GM23338 (cell line): ENCODE results near the gene SNRNP27. TPM values are rescaled to one million over a fixed set of nuclear protein-coding genes. Genes with fewer than 3 reads are reported as not detected.
A peak's percentile ranks its signal among the peaks of the same experiment; 100 is the strongest.
"Not testable (repeated sequence)": the region's sequence is repeated elsewhere in the genome, so short reads cannot be mapped to it uniquely, and the experiment has no call there.

Source experiments
- ATAC-seq: fragments of 200-7000 bp; cut with Tn5 transposase; 3 replicates; pipeline ENCODE4 v1.9.1; 2020
- DNase-seq: peaks from one replicate; pipeline ENCODE4 v3.0.0-alpha.2; 2015; ENCODE audit warnings: low spot score
- H2AFZ ChIP-seq: fragments of 200-600 bp; sonication (generic); 2 replicates; pipeline ENCODE4 v1.8.0; 2016; ENCODE audit warnings: antibody characterized with exemption, mild to moderate bottlenecking, moderate library complexity
- H3F3A ChIP-seq: fragments of 200-600 bp; sonication (generic); replicated peaks from 2 replicates; pipeline ENCODE4 v1.8.0; 2017; ENCODE audit warnings: antibody characterized with exemption, mixed run types, low read depth
- H3K27ac ChIP-seq: fragments of 200-600 bp; sonication (generic); 2 replicates; pipeline ENCODE4 v1.6.1; 2016; ENCODE audit warnings: low read depth
- H3K27me3 ChIP-seq: fragments of 200-600 bp; sonication (generic); 2 replicates; pipeline ENCODE4 v1.8.0; 2016; ENCODE audit warnings: mild to moderate bottlenecking, mixed run types, moderate library complexity; ENCODE audit not compliant: insufficient read depth
- H3K36me3 ChIP-seq: fragments of 200-600 bp; sonication (generic); 2 replicates; pipeline ENCODE4 v1.8.0; 2016; ENCODE audit warnings: mild to moderate bottlenecking; ENCODE audit not compliant: insufficient read depth
- H3K4me1 ChIP-seq: fragments of 200-600 bp; sonication (generic); 2 replicates; pipeline ENCODE4 v1.8.0; 2016; ENCODE audit warnings: mild to moderate bottlenecking, moderate library complexity; ENCODE audit not compliant: insufficient read depth
- H3K4me2 ChIP-seq: fragments of 200-600 bp; sonication (generic); 2 replicates; pipeline ENCODE4 v1.7.1; 2017; ENCODE audit warnings: mixed run types
- H3K4me3 ChIP-seq: fragments of 200-600 bp; sonication (generic); 2 replicates; pipeline ENCODE4 v1.6.1; 2016; ENCODE audit warnings: mixed run types
- H3K79me2 ChIP-seq: fragments of 200-600 bp; sonication (generic); replicated peaks from 2 replicates; pipeline ENCODE4 v1.8.0; 2017; ENCODE audit warnings: mild to moderate bottlenecking; ENCODE audit not compliant: insufficient read depth
- H3K9me2 ChIP-seq: fragments of 200-600 bp; sonication (generic); 2 replicates; pipeline ENCODE4 v1.8.0; 2017; ENCODE audit not compliant: insufficient read depth
- H4K20me1 ChIP-seq: fragments of 200-600 bp; sonication (generic); replicated peaks from 2 replicates; pipeline ENCODE4 v1.8.0; 2017; ENCODE audit warnings: mild to moderate bottlenecking; ENCODE audit not compliant: insufficient read depth
- H3K27ac Mint-ChIP-seq: 2 replicates; pipeline ENCODE4 v1.8.0; 2020; ENCODE audit warnings: inconsistent platforms, mild to moderate bottlenecking, moderate library complexity, mixed read lengths
- H3K27me3 Mint-ChIP-seq: 3 replicates; pipeline ENCODE4 v1.8.0; 2022; ENCODE audit warnings: low read depth, mild to moderate bottlenecking, moderate library complexity, mixed read lengths, inconsistent platforms; ENCODE audit not compliant: insufficient read depth, poor library complexity
- H3K36me3 Mint-ChIP-seq: 3 replicates; pipeline ENCODE4 v1.8.0; 2021; ENCODE audit warnings: low read depth, mild to moderate bottlenecking, inconsistent platforms, moderate library complexity, mixed read lengths
- H3K4me1 Mint-ChIP-seq: 3 replicates; pipeline ENCODE4 v1.8.0; 2020; ENCODE audit warnings: mild to moderate bottlenecking, inconsistent platforms, mixed read lengths
- H3K4me3 Mint-ChIP-seq: 3 replicates; pipeline ENCODE4 v1.8.0; 2021; ENCODE audit warnings: moderate library complexity, mild to moderate bottlenecking, inconsistent platforms, mixed read lengths
- H3K9me3 Mint-ChIP-seq: 3 replicates; pipeline ENCODE4 v1.8.0; 2020; ENCODE audit warnings: moderate library complexity, mild to moderate bottlenecking, inconsistent platforms, mixed read lengths
- CREB1 ChIP-seq: fragments of 250-450 bp; sonication (Bioruptor Pico); IDR thresholded peaks from 2 replicates; pipeline ENCODE4 v1.5.0; 2020; ENCODE audit warnings: low read depth, mild to moderate bottlenecking, moderate library complexity
- EZH2 ChIP-seq: fragments of 200-600 bp; sonication (generic); IDR thresholded peaks from one replicate; pipeline ENCODE4 v1.8.0; 2017; ENCODE audit warnings: antibody characterized with exemption, mild to moderate bottlenecking, low read depth; ENCODE audit not compliant: unreplicated experiment
- EZH2phosphoT487 ChIP-seq: fragments of 200-600 bp; sonication (generic); IDR thresholded peaks from one replicate; pipeline ENCODE4 v1.8.1; 2018; ENCODE audit warnings: antibody characterized with exemption; ENCODE audit not compliant: unreplicated experiment
- ZNF331 ChIP-seq: fragments of 250-450 bp; sonication (Bioruptor Pico); IDR thresholded peaks from 2 replicates; pipeline ENCODE4 v1.5.0; 2020; ENCODE audit warnings: low read depth, mild to moderate bottlenecking, moderate library complexity
- polyA plus RNA-seq: library from polyadenylated mRNA; unstranded; fragments of >200 nt; fragmentation: Nextera tagmentation; extraction: Ambion mirVana; gene quantifications from 2 replicates; pipeline ENCODE4 v1.2.1, GENCODE V29; 2016
- total RNA-seq: library from RNA; depleted of rRNA; stranded (reverse); fragments of >200 nt; shearing (Covaris generic); gene quantifications from 2 replicates; pipeline ENCODE4 v1.2.3, GENCODE V29; 2014
- TF ChIP-seq, protein P1 (sequence below): fragments of 250-450 bp; sonication (Bioruptor Pico); IDR thresholded peaks from 2 replicates; pipeline ENCODE4 v1.5.0; 2020; ENCODE audit warnings: mild to moderate bottlenecking, moderate library complexity
- TF ChIP-seq, protein P2 (sequence below): IDR thresholded peaks from 2 replicates; pipeline ENCODE4 v1.6.1; 2016; ENCODE audit warnings: antibody characterized with exemption

The SNRNP27 gene
- total and polyA plus RNA-seq, 2 experiments from 2014 or later: 54.3 to 133 TPM

DNA sequence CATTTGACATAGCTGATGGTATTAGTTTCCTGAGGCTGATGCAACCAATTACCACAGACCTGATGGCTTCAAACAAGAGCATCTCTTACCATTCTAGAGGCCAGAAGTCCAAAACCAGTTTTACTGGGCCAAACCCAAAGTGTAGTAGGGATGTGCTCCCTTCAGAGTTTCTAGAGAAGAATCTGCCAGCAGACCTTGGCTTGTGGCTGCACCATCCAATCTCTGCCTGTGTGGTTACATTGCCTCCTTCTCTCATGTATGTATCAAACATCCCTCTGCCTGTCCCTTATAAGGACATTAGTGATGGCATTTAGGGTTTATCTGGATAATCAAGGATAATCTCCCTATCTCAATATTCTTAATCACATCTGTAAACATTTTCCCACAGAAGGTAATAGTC, 4.5 kb upstream of the SNRNP27 start (continued):
- TF ChIP-seq, protein P1, sequence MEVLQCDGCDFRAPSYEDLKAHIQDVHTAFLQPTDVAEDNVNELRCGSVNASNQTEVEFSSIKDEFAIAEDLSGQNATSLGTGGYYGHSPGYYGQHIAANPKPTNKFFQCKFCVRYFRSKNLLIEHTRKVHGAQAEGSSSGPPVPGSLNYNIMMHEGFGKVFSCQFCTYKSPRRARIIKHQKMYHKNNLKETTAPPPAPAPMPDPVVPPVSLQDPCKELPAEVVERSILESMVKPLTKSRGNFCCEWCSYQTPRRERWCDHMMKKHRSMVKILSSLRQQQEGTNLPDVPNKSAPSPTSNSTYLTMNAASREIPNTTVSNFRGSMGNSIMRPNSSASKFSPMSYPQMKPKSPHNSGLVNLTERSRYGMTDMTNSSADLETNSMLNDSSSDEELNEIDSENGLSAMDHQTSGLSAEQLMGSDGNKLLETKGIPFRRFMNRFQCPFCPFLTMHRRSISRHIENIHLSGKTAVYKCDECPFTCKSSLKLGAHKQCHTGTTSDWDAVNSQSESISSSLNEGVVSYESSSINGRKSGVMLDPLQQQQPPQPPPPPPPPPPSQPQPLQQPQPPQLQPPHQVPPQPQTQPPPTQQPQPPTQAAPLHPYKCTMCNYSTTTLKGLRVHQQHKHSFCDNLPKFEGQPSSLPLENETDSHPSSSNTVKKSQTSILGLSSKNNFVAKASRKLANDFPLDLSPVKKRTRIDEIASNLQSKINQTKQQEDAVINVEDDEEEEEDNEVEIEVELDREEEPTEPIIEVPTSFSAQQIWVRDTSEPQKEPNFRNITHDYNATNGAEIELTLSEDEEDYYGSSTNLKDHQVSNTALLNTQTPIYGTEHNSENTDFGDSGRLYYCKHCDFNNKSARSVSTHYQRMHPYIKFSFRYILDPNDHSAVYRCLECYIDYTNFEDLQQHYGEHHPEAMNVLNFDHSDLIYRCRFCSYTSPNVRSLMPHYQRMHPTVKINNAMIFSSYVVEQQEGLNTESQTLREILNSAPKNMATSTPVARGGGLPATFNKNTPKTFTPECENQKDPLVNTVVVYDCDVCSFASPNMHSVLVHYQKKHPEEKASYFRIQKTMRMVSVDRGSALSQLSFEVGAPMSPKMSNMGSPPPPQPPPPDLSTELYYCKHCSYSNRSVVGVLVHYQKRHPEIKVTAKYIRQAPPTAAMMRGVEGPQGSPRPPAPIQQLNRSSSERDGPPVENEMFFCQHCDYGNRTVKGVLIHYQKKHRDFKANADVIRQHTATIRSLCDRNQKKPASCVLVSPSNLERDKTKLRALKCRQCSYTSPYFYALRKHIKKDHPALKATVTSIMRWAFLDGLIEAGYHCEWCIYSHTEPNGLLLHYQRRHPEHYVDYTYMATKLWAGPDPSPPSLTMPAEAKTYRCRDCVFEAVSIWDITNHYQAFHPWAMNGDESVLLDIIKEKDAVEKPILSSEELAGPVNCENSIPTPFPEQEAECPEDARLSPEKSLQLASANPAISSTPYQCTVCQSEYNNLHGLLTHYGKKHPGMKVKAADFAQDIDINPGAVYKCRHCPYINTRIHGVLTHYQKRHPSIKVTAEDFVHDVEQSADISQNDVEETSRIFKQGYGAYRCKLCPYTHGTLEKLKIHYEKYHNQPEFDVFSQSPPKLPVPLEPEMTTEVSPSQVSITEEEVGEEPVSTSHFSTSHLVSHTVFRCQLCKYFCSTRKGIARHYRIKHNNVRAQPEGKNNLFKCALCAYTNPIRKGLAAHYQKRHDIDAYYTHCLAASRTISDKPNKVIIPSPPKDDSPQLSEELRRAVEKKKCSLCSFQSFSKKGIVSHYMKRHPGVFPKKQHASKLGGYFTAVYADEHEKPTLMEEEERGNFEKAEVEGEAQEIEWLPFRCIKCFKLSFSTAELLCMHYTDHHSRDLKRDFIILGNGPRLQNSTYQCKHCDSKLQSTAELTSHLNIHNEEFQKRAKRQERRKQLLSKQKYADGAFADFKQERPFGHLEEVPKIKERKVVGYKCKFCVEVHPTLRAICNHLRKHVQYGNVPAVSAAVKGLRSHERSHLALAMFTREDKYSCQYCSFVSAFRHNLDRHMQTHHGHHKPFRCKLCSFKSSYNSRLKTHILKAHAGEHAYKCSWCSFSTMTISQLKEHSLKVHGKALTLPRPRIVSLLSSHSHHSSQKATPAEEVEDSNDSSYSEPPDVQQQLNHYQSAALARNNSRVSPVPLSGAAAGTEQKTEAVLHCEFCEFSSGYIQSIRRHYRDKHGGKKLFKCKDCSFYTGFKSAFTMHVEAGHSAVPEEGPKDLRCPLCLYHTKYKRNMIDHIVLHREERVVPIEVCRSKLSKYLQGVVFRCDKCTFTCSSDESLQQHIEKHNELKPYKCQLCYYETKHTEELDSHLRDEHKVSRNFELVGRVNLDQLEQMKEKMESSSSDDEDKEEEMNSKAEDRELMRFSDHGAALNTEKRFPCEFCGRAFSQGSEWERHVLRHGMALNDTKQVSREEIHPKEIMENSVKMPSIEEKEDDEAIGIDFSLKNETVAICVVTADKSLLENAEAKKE: no peak
- TF ChIP-seq EZH2 (no peak), ZNF331 (CRISPR knock-in tag) (no peak), EZH2phosphoT487 (no peak)
- TF ChIP-seq, protein P2, sequence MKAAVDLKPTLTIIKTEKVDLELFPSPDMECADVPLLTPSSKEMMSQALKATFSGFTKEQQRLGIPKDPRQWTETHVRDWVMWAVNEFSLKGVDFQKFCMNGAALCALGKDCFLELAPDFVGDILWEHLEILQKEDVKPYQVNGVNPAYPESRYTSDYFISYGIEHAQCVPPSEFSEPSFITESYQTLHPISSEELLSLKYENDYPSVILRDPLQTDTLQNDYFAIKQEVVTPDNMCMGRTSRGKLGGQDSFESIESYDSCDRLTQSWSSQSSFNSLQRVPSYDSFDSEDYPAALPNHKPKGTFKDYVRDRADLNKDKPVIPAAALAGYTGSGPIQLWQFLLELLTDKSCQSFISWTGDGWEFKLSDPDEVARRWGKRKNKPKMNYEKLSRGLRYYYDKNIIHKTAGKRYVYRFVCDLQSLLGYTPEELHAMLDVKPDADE: no peak

DNA sequence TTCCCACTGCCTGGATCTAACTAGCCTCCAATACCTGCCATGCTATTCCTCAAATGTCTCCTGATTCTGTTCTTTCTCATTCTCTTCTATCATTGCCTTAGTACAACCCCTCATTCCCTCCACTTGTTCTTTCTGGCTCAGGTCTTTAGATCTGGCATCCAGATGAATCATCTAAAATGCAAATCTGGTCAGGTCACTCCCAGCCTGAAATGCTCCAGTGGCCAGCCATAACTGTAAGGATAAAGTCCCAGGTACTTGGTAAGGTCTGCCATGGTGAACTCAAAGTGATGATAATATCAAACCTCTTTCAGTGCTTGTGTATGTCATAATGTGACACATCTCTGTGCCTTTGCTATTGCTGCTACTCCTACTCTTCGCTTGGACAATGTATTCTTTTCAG, 2.9 kb upstream of the SNRNP27 start:
- Histone ChIP-seq H3K4me3 (no peak overlapping the region), H4K20me1 (no peaks in the 10 kb centered on the region; the same call in 1 of the 2 replicates), H3K4me1 (no peaks in the 10 kb centered on the region), H3K4me2 (no peak overlapping the region), H3K36me3 (no peaks in the 10 kb centered on the region; the same call in 1 of the 2 replicates), H3K27ac (no peak overlapping the region), H3K9me2 (no peaks in the 10 kb centered on the region; the same call in 1 of the 2 replicates), H3F3A (0 out of 2 replicates have a peak, but pooled peaks cover 1% of the 10 kb centered on the region), H3K27me3 (no peaks in the 10 kb centered on the region), H3K79me2 (peaks cover 20% of the 10 kb centered on the region), H2AFZ (no peak overlapping the region)
- ATAC-seq (no peak), DNase-seq (no peak)
- H3K4me3 Mint-ChIP-seq: no peak overlapping the region
- no peak overlapping the region for H3K27ac Mint-ChIP-seq
- peaks cover 6% of the 10 kb centered on the region; the same call in 2 of the 3 replicates for H3K36me3 Mint-ChIP-seq
- TF ChIP-seq CREB1 (CRISPR knock-in tag): no peak
- TF ChIP-seq ZNF331 (CRISPR knock-in tag): no peak
- H3K27me3 Mint-ChIP-seq: no peaks in the 10 kb centered on the region
- no peaks in the 10 kb centered on the region; the same call in 2 of the 3 replicates for H3K4me1 Mint-ChIP-seq
- H3K9me3 Mint-ChIP-seq: no peaks in the 10 kb centered on the region; the same call in 2 of the 3 replicates

DNA sequence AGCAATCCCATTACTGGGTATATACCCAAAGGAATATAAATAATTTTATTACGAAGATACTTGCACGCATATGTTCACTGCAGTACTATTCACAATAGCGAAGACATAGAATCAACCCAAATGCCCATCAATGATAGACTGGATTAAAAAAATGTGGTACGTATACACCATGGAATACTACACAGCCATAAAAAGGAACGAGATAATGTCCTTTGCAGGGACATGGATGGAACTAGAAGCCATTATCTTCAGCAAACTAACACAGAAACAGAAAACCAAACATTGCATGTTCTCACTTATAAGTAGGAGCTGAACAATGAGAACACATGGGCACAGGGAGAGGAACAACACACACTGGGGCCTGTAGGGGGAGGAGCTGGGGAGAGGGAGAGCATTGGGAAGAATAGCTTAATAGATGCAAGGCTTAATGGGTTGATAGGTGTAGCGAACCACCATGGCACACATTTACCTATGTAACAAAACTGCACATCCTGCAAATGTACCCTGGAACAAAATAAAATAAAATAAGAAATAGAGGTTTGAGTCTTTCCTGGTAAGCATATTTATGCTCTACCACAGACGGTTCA, 825 bp upstream of the SNRNP27 start:
- H3K4me1 Mint-ChIP-seq, H3F3A ChIP-seq, H3K27ac ChIP-seq, H3K9me3 Mint-ChIP-seq, H3K27ac Mint-ChIP-seq, H3K9me2 ChIP-seq, H3K27me3 ChIP-seq, H3K4me1 ChIP-seq, H3K27me3 Mint-ChIP-seq, H4K20me1 ChIP-seq: not testable (repeated sequence)
- H3K4me2 ChIP-seq: peak overlapping the region; percentile 92; the same call in 1 of the 2 replicates
- peak overlapping the region; percentile 100; the same call in 1 of the 2 replicates for H2AFZ ChIP-seq
- H3K36me3 Mint-ChIP-seq: peaks cover 26% of the 10 kb centered on the region
- H3K79me2 ChIP-seq: peaks cover 29% of the 10 kb centered on the region
- ATAC-seq: peak; percentile 48
- peak overlapping the region; percentile 98 for H3K4me3 Mint-ChIP-seq
- DNase-seq: peak; percentile 17
- H3K36me3 ChIP-seq: peaks cover 15% of the 10 kb centered on the region
- H3K4me3 ChIP-seq: peak overlapping the region; percentile 96; the same call in 1 of the 2 replicates

DNA sequence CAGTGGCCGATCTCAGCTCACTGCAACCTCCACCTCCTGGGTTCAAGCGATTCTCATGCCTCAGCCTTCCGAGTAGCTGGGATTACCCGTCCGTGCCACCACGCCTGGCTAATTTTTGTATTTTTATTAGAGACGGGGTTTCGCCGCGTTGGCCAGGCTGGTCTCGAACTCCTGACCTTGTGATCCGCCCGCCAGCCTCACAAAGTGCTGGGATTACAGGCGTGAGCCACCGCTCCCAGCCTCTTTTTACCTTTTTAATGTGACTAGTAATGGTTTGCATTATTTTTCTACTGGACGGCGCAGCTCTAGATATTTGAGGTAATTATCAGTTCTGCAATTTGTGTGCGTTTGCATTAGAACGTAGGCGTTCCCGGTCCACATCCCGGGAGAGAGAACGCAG, 981 bp downstream of the SNRNP27 start:
- peaks cover 37% of the 10 kb centered on the region for H3K36me3 Mint-ChIP-seq
- peak overlapping the region; percentile 92 for H3K4me2 ChIP-seq
- H3K9me2 ChIP-seq, H3K4me1 ChIP-seq, H3F3A ChIP-seq, H2AFZ ChIP-seq, H3K9me3 Mint-ChIP-seq, H3K27me3 ChIP-seq, H3K27me3 Mint-ChIP-seq, H3K27ac Mint-ChIP-seq, ATAC-seq, H4K20me1 ChIP-seq, DNase-seq, H3K4me1 Mint-ChIP-seq: not testable (repeated sequence)
- peaks cover 29% of the 10 kb centered on the region for H3K79me2 ChIP-seq
- H3K36me3 ChIP-seq: peaks cover 15% of the 10 kb centered on the region; the same call in 1 of the 2 replicates
- peak overlapping the region; percentile 98 for H3K4me3 Mint-ChIP-seq
- H3K27ac ChIP-seq: peak overlapping the region; percentile 89; the same call in 1 of the 2 replicates
- H3K4me3 ChIP-seq: peak overlapping the region; percentile 96
